ENCODE results near the gene LALBA. TPM values are rescaled to one million over a fixed set of nuclear protein-coding genes. Genes with fewer than 3 reads are reported as not detected.

LALBA gene
- total RNA-seq (2014; rRNA removed; shearing (Covaris generic)): not detected in 2 replicates

GRCh38 chr12:48569946-48570345 lies at the start of gene LALBA:
LALBA (minus strand) TSS chr12:48570046; CDS start chr12:48570020, 26 bp downstream.
- DNase-seq (ENCODE audit: low read depth in 1 of 2, low spot score in 2 of 2): no peak
- no peak within 1 kb of the TSS for H3K4me3 ChIP-seq
- H3K27ac ChIP-seq: no peak within 1 kb of the TSS
- 0 out of 2 replicates have a peak, but pooled peaks cover 13% of the 10 kb centered on the region for H3K27me3 ChIP-seq (replicated peaks)
- no peaks in the 10 kb centered on the region for H3K9me3 ChIP-seq (replicated peaks)
- no peaks in the 10 kb centered on the region for H3K36me3 ChIP-seq
- no peaks in the 10 kb centered on the region for H3K4me1 ChIP-seq (replicated peaks)

DNA sequence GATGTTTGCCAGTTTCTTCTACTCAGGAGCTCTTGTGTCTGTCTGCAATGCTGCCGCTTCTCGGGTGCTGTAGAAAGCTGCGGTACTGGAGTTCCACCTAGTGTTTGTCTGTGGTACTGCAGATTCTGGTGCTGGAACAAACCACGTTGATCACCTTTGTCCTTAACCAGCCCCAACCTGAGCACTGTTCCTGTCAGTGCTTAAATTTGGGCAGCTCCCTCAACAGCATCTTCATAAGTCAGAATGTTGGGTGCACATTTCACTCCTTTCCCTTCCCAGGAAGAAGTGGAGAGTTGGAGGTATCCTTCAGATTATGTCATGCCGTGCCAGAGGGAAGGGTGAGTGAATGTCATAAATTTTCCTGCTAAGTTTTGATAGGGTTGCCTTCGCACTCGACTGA lies 48.7 kb upstream of the LALBA start:
- no peak overlapping the region for H3K27ac ChIP-seq
- peak; percentile 47 to 68 for DNase-seq (ENCODE audit: low read depth in 1 of 2, low spot score in 2 of 2)
- H3K4me3 ChIP-seq: no peak overlapping the region
- H3K36me3 ChIP-seq: no peaks in the 10 kb centered on the region
- no peaks in the 10 kb centered on the region for H3K4me1 ChIP-seq (replicated peaks)
- peaks cover 3% of the 10 kb centered on the region; the same call in 1 of the 2 replicates for H3K27me3 ChIP-seq (replicated peaks)
- no peaks in the 10 kb centered on the region for H3K9me3 ChIP-seq (replicated peaks)

DNA sequence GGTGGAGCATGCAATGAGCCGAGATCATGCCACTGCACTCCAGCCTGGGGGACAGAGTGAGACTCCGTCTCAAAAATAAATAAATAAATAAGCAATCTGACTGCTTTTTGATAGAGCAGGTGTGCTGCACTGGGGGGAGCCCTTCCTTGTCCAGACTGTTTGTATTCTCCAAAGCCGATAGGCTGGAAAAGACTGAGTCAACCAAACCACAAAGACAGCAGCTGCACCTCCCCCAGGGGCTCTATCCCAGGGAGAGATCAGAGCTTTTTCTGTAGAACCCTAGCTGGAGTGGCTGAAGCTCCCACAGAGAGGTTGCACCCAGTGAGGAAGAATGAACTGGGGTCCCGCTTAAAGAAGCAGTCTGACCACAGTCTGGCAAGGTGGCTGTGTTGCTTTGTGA lies 45.8 kb upstream of the LALBA start:
- no peaks in the 10 kb centered on the region for H3K9me3 ChIP-seq (replicated peaks)
- H3K4me1 ChIP-seq (replicated peaks): no peaks in the 10 kb centered on the region
- no peak for DNase-seq (ENCODE audit: low read depth in 1 of 2, low spot score in 2 of 2)
- no peaks in the 10 kb centered on the region for H3K36me3 ChIP-seq
- H3K27me3 ChIP-seq (replicated peaks): no peaks in the 10 kb centered on the region; the same call in 1 of the 2 replicates
- H3K27ac ChIP-seq: no peak overlapping the region
- no peak overlapping the region for H3K4me3 ChIP-seq

GRCh38 chr12:48613321-48613720 lies 43.5 kb upstream of the LALBA start:
- H3K9me3 ChIP-seq (replicated peaks): no peaks in the 10 kb centered on the region
- H3K27me3 ChIP-seq (replicated peaks): no peaks in the 10 kb centered on the region; the same call in 1 of the 2 replicates
- no peaks in the 10 kb centered on the region for H3K4me1 ChIP-seq (replicated peaks)
- H3K27ac ChIP-seq: no peak overlapping the region
- no peak for DNase-seq (ENCODE audit: low read depth in 1 of 2, low spot score in 2 of 2)
- no peak overlapping the region for H3K4me3 ChIP-seq
- no peaks in the 10 kb centered on the region for H3K36me3 ChIP-seq

GRCh38 chr12:48602192-48602989 lies 32.5 kb upstream of the LALBA start:
- H3K27ac ChIP-seq: no peak overlapping the region
- no peaks in the 10 kb centered on the region for H3K27me3 ChIP-seq (replicated peaks)
- peaks cover 2% of the 10 kb centered on the region for H3K9me3 ChIP-seq (replicated peaks)
- no peaks in the 10 kb centered on the region for H3K36me3 ChIP-seq
- peaks cover 10% of the 10 kb centered on the region for H3K4me1 ChIP-seq (replicated peaks)
- no peak overlapping the region for H3K4me3 ChIP-seq
- DNase-seq (ENCODE audit: low read depth in 1 of 2, low spot score in 2 of 2): no peak

DNA sequence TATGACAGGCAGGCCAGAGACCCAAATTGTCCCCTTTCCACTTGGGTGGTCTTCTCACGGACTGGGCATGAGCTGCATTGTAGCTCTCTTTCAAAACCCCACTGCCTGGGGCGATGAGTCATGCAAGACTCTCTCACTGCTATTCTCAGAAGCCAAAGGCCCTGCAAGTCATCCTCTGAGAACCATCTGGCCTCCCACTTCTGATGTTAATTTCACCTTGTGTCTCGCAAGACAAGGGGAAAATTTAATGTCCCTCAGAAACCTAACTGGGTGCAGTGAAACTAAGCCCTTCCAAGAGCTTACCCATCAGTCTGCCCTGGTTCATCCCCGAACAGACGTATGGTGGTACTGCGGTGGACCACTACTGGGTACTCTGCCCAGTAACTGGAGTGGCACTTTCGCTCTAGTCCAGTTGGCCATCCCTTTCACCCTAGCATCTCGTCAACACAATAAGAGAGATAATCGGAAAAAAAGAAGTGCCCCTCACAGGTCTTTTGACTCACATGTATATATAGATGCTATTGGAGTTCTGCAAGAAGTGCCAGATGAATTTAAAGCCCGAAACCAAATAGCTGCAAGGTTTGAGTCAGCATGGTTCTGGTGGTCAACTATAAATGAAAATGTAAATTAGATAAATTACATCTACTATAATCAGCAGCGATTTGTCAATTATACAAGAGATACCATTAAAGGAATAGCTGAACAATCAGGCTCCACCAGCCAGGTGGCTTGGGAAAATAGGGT lies 31.3 kb upstream of the LALBA start:
- Histone ChIP-seq H3K27ac (no peak overlapping the region; the same call in 1 of the 2 replicates), H3K27me3 (replicated peaks) (no peaks in the 10 kb centered on the region), H3K36me3 (no peaks in the 10 kb centered on the region), H3K4me1 (replicated peaks) (peaks cover 10% of the 10 kb centered on the region), H3K9me3 (replicated peaks) (peaks cover 2% of the 10 kb centered on the region; the same call in 1 of the 2 replicates), H3K4me3 (no peak overlapping the region)
- DNase-seq (ENCODE audit: low read depth in 1 of 2, low spot score in 2 of 2): peak; percentile 78 to 93

GRCh38 chr12:48600552-48600951 lies 30.7 kb upstream of the LALBA start:
- no peaks in the 10 kb centered on the region for H3K36me3 ChIP-seq
- no peaks in the 10 kb centered on the region for H3K27me3 ChIP-seq (replicated peaks)
- no peak for DNase-seq (ENCODE audit: low read depth in 1 of 2, low spot score in 2 of 2)
- peaks cover 10% of the 10 kb centered on the region for H3K4me1 ChIP-seq (replicated peaks)
- H3K4me3 ChIP-seq: no peak overlapping the region
- no peak overlapping the region; the same call in 1 of the 2 replicates for H3K27ac ChIP-seq
- peaks cover 2% of the 10 kb centered on the region; the same call in 1 of the 2 replicates for H3K9me3 ChIP-seq (replicated peaks)

GRCh38 chr12:48592591-48593086 lies 22.8 kb upstream of the LALBA start:
- H3K9me3 ChIP-seq (replicated peaks): no peaks in the 10 kb centered on the region
- no peak overlapping the region for H3K27ac ChIP-seq
- H3K4me3 ChIP-seq: no peak overlapping the region
- no peak for DNase-seq (ENCODE audit: low read depth in 1 of 2, low spot score in 2 of 2)
- no peaks in the 10 kb centered on the region for H3K27me3 ChIP-seq (replicated peaks)
- H3K36me3 ChIP-seq: no peaks in the 10 kb centered on the region
- no peaks in the 10 kb centered on the region for H3K4me1 ChIP-seq (replicated peaks)

GRCh38 chr12:48586361-48586760 lies 16.5 kb upstream of the LALBA start:
- no peak for DNase-seq (ENCODE audit: low read depth in 1 of 2, low spot score in 2 of 2)
- Histone ChIP-seq H3K4me3 (no peak overlapping the region), H3K27ac (no peak overlapping the region), H3K4me1 (replicated peaks) (no peaks in the 10 kb centered on the region), H3K36me3 (no peaks in the 10 kb centered on the region), H3K27me3 (replicated peaks) (no peaks in the 10 kb centered on the region), H3K9me3 (replicated peaks) (no peaks in the 10 kb centered on the region)

- H3K4me3 ChIP-seq: no peak overlapping the region
- H3K36me3 ChIP-seq: no peaks in the 10 kb centered on the region
- H3K27me3 ChIP-seq (replicated peaks): no peaks in the 10 kb centered on the region
- no peaks in the 10 kb centered on the region for H3K4me1 ChIP-seq (replicated peaks)
- H3K27ac ChIP-seq: no peak overlapping the region
- DNase-seq (ENCODE audit: low read depth in 1 of 2, low spot score in 2 of 2): no peak
- no peaks in the 10 kb centered on the region for H3K9me3 ChIP-seq (replicated peaks)
Observed at GRCh38 chr12:48583728-48584127, 13.9 kb upstream of the LALBA start.

DNA sequence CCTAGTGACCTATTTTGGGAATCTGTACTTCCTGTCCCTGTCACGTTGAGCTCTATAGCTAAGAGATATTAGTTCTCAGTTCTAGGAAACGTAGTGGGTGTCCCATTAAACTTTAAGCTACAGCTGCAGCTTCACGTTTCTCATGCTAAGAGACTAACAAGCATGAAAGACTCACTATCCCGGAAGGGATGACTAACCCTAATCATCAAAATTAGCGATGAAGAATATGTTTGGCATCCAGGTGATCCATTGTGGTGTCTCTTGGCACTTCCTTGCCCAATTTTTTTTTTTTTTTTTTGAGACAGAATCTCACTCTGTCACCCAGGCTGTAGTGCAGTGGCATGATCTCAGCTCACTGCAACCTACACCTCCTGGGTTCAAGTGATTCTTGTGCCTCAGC lies 11.0 kb upstream of the LALBA start:
- Histone ChIP-seq H3K9me3 (replicated peaks) (no peaks in the 10 kb centered on the region), H3K36me3 (no peaks in the 10 kb centered on the region), H3K4me1 (replicated peaks) (no peaks in the 10 kb centered on the region), H3K27me3 (replicated peaks) (no peaks in the 10 kb centered on the region), H3K4me3 (no peak overlapping the region), H3K27ac (no peak overlapping the region)
- DNase-seq (ENCODE audit: low read depth in 1 of 2, low spot score in 2 of 2): no peak

- no peaks in the 10 kb centered on the region for H3K4me1 ChIP-seq (replicated peaks)
- H3K27ac ChIP-seq: no peak overlapping the region
Observed at GRCh38 chr12:48572326-48572725, 2.5 kb upstream of the LALBA start.

GRCh38 chr12:48567731-48568130 lies 2.1 kb downstream of the LALBA start:
- Histone ChIP-seq H3K4me1 (replicated peaks) (no peaks in the 10 kb centered on the region), H3K36me3 (no peaks in the 10 kb centered on the region), H3K4me3 (no peak overlapping the region), H3K9me3 (replicated peaks) (no peaks in the 10 kb centered on the region), H3K27ac (no peak overlapping the region), H3K27me3 (replicated peaks) (0 out of 2 replicates have a peak, but pooled peaks cover 13% of the 10 kb centered on the region)
- no peak for DNase-seq (ENCODE audit: low read depth in 1 of 2, low spot score in 2 of 2)

More at GRCh38 chr12:48572326-48572725, 2.5 kb upstream of the LALBA start:
- Histone ChIP-seq H3K27me3 (replicated peaks) (0 out of 2 replicates have a peak, but pooled peaks cover 5% of the 10 kb centered on the region), H3K9me3 (replicated peaks) (no peaks in the 10 kb centered on the region), H3K36me3 (no peaks in the 10 kb centered on the region), H3K4me3 (no peak overlapping the region)
- no peak for DNase-seq (ENCODE audit: low read depth in 1 of 2, low spot score in 2 of 2)

GRCh38 chr12:48557919-48558318 lies 11.9 kb downstream of the LALBA start:
- Histone ChIP-seq H3K27ac (no peak overlapping the region), H3K9me3 (replicated peaks) (no peaks in the 10 kb centered on the region), H3K4me3 (no peak overlapping the region), H3K27me3 (replicated peaks) (no peaks in the 10 kb centered on the region; the same call in 1 of the 2 replicates), H3K36me3 (no peaks in the 10 kb centered on the region), H3K4me1 (replicated peaks) (no peaks in the 10 kb centered on the region)
- no peak for DNase-seq (ENCODE audit: low read depth in 1 of 2, low spot score in 2 of 2)
